Left lung (tissue), 10 donors: Measurements from ENCODE around the gene THBD. TPM values are rescaled to one million over a fixed set of nuclear protein-coding genes. Genes with fewer than 3 reads are reported as not detected.

Source experiments
- ATAC-seq: fragments of 200-7000 bp; cut with Tn5 transposase; one replicate; pipeline ENCODE4 v1.9.1; 2020; ENCODE audit warnings: moderate library complexity
- DNase-seq, 4 donors: peaks; one replicate each; pipeline ENCODE4 v3.0.0-alpha.2; 2013 to 2020
- H3K27ac ChIP-seq, 2 donors: fragments of 200-600 bp; sonication (generic) in 1 of 2; one replicate each; pipeline versions ENCODE4 v1.5.0 to v1.8.0; 2020 to 2021
- H3K27me3 ChIP-seq, 2 donors: fragments of 200-600 bp; sonication (generic) in 1 of 2; one replicate each; pipeline versions ENCODE4 v1.5.0 to v1.8.0; 2020 to 2021
- H3K36me3 ChIP-seq, 2 donors: fragments of 200-600 bp; sonication (generic) in 1 of 2; one replicate each; pipeline versions ENCODE4 v1.5.0 to v1.8.0; 2020 to 2021
- H3K4me1 ChIP-seq, 2 donors: fragments of 200-600 bp; one replicate each; pipeline ENCODE4 v1.8.0; 2021
- H3K4me3 ChIP-seq, 2 donors: fragments of 200-600 bp; sonication (generic) in 1 of 2; one replicate each; pipeline versions ENCODE4 v1.5.0 to v1.8.0; 2020 to 2021; ENCODE audit warnings: mild to moderate bottlenecking in 1 of 2
- H3K9me3 ChIP-seq, 2 donors: fragments of 200-600 bp; sonication (generic) in 1 of 2; one replicate each; pipeline versions ENCODE4 v1.5.0 to v1.8.0; 2020 to 2021
- CTCF ChIP-seq, 2 donors: fragments of 200-600 bp; sonication (generic) in 1 of 2; IDR thresholded peaks; one replicate each; pipeline versions ENCODE4 v1.5.0 to v1.8.0; 2021; ENCODE audit warnings: antibody characterized with exemption in 2 of 2
- intact Hi-C, 2 donors: fragments of 100-400 bp; cut with DNase I; formaldehyde crosslinking; loops; one replicate each; pipeline versions ENCODE4 v1.11.2 to v1.14.2; 2022
- polyA plus RNA-seq, 6 donors: library from polyadenylated mRNA; unstranded; fragments of 120-200 nt; gene quantifications; one replicate each; pipeline ENCODE4 v1.2.1, GENCODE V29; 2013; ENCODE audit not compliant: insufficient read length in 6 of 6
- total RNA-seq, 2 donors: library from RNA; stranded (reverse); fragmentation: NEBNext Ultra II Directional; extraction: Animal tissue kit (Norgen Biotek cat#: 25700); gene quantifications; one replicate each; pipeline ENCODE4 v1.2.1, GENCODE V29; 2021
- donor health status: DM: no; HTN: yes; CAD: no.
- donor health status: DM: no; HTN: no; CAD: no.

The THBD gene
- total and polyA plus RNA-seq, 8 donors: 27.3 to 77.4 (median 47.2) TPM

- no peaks in the 10 kb centered on the region for H3K9me3 ChIP-seq
- DNase-seq (no peak), ATAC-seq (no peak)
- H3K27me3 ChIP-seq: no peaks in the 10 kb centered on the region
- TF ChIP-seq CTCF (IDR thresholded peaks at IDR 0.05): no peak
- peaks cover 3 to 5% of the 10 kb centered on the region in 2 donors for H3K4me1 ChIP-seq
- no peak overlapping the region for H3K4me3 ChIP-seq
- intact Hi-C loops: no loop called here
- no peaks in the 10 kb centered on the region for H3K36me3 ChIP-seq
- H3K27ac ChIP-seq: no peak overlapping the region
Measured at GRCh38 chr20:23003881-23004460, 45.5 kb downstream of the THBD start.

- H3K36me3 ChIP-seq: no peaks in the 10 kb centered on the region
- no peak overlapping the region for H3K27ac ChIP-seq
- DNase-seq (no peak), ATAC-seq (no peak)
- intact Hi-C loops: no loop called here
- H3K9me3 ChIP-seq: no peaks in the 10 kb centered on the region
- no peaks in the 10 kb centered on the region for H3K27me3 ChIP-seq
- no peak overlapping the region for H3K4me3 ChIP-seq
- TF ChIP-seq CTCF (IDR thresholded peaks at IDR 0.05): no peak
- H3K4me1 ChIP-seq: peaks cover 3 to 5% of the 10 kb centered on the region in 2 donors
Measured at GRCh38 chr20:23003077-23003635, 46.3 kb downstream of the THBD start.

DNA sequence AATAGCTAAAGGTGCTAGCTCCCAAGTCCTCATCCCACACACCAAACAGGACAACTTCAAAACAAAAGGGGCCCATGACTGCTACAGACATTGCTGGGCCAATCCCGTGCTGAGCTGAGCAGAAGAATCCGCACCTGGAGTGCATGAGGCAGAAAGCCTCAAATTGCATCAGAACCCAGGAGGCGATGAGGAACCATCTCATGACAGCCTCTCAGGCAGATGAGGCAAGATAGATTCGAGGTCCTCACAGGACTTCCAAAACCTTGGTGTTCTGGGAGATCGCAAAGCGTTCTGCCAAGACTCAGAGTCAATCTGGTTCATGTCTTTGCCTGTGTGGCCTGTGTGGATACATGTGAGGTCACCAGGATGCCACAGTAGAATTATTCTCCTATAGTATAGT lies 47.2 kb downstream of the THBD start:
- no peak for TF ChIP-seq CTCF (IDR thresholded peaks at IDR 0.05)
- peaks cover 3 to 5% of the 10 kb centered on the region in 2 donors for H3K4me1 ChIP-seq
- no peak overlapping the region for H3K27ac ChIP-seq
- no peaks in the 10 kb centered on the region for H3K9me3 ChIP-seq
- DNase-seq (no peak), ATAC-seq (no peak)
- no peaks in the 10 kb centered on the region for H3K27me3 ChIP-seq
- intact Hi-C loops: no loop called here
- H3K4me3 ChIP-seq: no peak overlapping the region
- H3K36me3 ChIP-seq: no peaks in the 10 kb centered on the region

DNA sequence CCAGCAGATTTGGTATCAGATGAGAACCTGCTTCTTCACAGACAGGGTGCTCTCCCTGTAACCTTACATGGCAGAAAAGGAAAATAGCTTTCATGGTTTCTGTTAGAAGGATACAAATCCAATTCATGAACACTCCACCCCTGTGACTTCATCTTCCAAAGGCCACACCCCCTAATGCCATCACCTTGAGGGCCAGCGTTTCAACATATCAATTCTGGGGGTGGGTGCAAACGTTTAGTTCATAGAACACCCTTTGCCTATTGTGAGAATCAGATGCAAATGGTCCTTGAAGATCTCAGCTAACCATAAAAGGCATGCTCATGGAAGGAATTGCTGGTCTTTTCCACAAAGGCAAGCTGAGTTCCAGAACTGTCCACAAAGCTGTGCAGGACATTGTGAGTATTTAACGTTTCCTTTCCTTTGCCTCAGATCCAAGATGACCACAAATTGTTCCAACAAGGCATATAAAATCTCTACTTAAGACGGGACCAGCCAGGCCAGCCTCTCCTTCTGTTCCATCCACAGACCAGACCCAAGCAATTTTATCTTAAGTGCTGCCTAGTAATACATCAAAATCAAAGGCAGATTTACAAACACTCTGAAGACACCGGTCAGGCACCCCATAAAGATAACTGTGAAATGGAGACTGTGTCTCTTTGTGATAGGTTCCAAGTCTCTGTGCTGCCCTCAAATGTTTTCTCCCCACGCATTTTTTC lies 49.1 kb downstream of the THBD start:
- intact Hi-C loops: no loop called here
- Histone ChIP-seq H3K9me3 (no peaks in the 10 kb centered on the region), H3K27ac (peak overlapping the region; percentile 18 to 31), H3K36me3 (no peaks in the 10 kb centered on the region), H3K4me3 (no peak overlapping the region), H3K4me1 (peaks cover 3 to 5% of the 10 kb centered on the region in 2 donors), H3K27me3 (no peaks in the 10 kb centered on the region)
- no peak for TF ChIP-seq CTCF (IDR thresholded peaks at IDR 0.05)
- DNase-seq: peak in 1 of 4 donors; percentile 23
- ATAC-seq: no peak

- ATAC-seq: no peak
Measured at GRCh38 chr20:22999756-23000155, 49.7 kb downstream of the THBD start.

More at GRCh38 chr20:22999756-23000155, 49.7 kb downstream of the THBD start:
- intact Hi-C loops: no loop called here
- Histone ChIP-seq H3K27me3 (no peaks in the 10 kb centered on the region), H3K36me3 (no peaks in the 10 kb centered on the region), H3K27ac (peak overlapping the region; percentile 18 to 31), H3K4me3 (no peak overlapping the region), H3K4me1 (peaks cover 3 to 5% of the 10 kb centered on the region in 2 donors), H3K9me3 (no peaks in the 10 kb centered on the region)
- TF ChIP-seq CTCF (IDR thresholded peaks at IDR 0.05): no peak
- no peak for DNase-seq
